ENCODE data around the gene SAMMSON. TPM values are rescaled to one million over a fixed set of nuclear protein-coding genes. Genes with fewer than 3 reads are reported as not detected.

Gene SAMMSON
- total and polyA plus RNA-seq, 2 experiments from 2014 or later = not detected

GRCh38 chr3:69986419-69986818 is 13.1 kb upstream of the SAMMSON start (continued):
- TF ChIP-seq, protein P1, sequence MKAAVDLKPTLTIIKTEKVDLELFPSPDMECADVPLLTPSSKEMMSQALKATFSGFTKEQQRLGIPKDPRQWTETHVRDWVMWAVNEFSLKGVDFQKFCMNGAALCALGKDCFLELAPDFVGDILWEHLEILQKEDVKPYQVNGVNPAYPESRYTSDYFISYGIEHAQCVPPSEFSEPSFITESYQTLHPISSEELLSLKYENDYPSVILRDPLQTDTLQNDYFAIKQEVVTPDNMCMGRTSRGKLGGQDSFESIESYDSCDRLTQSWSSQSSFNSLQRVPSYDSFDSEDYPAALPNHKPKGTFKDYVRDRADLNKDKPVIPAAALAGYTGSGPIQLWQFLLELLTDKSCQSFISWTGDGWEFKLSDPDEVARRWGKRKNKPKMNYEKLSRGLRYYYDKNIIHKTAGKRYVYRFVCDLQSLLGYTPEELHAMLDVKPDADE (IDR thresholded peaks at IDR 0.05) = no peak
- no peak for TF ChIP-seq ZNF331 (CRISPR knock-in tag; IDR thresholded peaks at IDR 0.05; ENCODE audit: low read depth)
- TF ChIP-seq EZH2 (IDR thresholded peaks at IDR 0.05; ENCODE audit: low read depth, unreplicated experiment) = no peak

DNA sequence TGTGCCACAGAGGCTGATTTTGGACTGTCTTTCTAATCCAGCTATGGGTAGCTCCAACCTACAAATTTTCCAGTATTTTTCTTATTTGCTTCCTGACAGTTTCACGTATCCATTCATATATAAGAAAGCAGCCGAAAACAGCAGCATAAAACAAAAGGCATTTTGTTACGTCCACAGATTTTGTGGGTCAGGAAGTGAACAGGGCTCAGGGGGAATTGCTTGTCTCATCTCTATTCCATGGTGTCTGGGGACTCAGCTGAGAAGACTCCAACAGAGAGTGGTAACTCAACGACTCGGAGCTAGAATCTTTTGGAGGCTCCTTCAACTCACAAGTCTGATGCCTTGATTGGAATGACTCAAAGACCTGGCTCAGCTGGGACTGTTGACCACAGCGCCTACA is 11.7 kb upstream of the SAMMSON start:
- Mint-ChIP-seq H3K4me1 (peaks cover 5% of the 10 kb centered on the region; the same call in 2 of the 3 replicates), H3K27me3 (ENCODE audit: insufficient read depth, low read depth, poor library complexity) (peaks cover 4% of the 10 kb centered on the region), H3K4me3 (no peak overlapping the region), H3K27ac (no peak overlapping the region), H3K36me3 (ENCODE audit: low read depth) (no peaks in the 10 kb centered on the region), H3K9me3 (no peaks in the 10 kb centered on the region)
- Histone ChIP-seq H3F3A (replicated peaks; ENCODE audit: low read depth) (no peaks in the 10 kb centered on the region), H3K4me2 (no peak overlapping the region), H4K20me1 (replicated peaks; ENCODE audit: insufficient read depth) (no peaks in the 10 kb centered on the region), H3K27ac (ENCODE audit: low read depth) (no peak overlapping the region), H3K36me3 (ENCODE audit: insufficient read depth) (no peaks in the 10 kb centered on the region), H3K4me1 (ENCODE audit: insufficient read depth) (no peaks in the 10 kb centered on the region; the same call in 1 of the 2 replicates), H3K4me3 (no peak overlapping the region), H3K79me2 (replicated peaks; ENCODE audit: insufficient read depth) (no peaks in the 10 kb centered on the region), H2AFZ (no peak overlapping the region), H3K9me2 (ENCODE audit: insufficient read depth) (no peaks in the 10 kb centered on the region), H3K27me3 (ENCODE audit: insufficient read depth) (0 out of 2 replicates have a peak, but pooled peaks cover 6% of the 10 kb centered on the region)
- ATAC-seq (no peak), DNase-seq (ENCODE audit: low spot score) (no peak)
- TF ChIP-seq CREB1 (CRISPR knock-in tag; IDR thresholded peaks at IDR 0.05; ENCODE audit: low read depth) (no peak), JUNB (IDR thresholded peaks at IDR 0.05; ENCODE audit: unreplicated experiment) (no peak), ZNF331 (CRISPR knock-in tag; IDR thresholded peaks at IDR 0.05; ENCODE audit: low read depth) (no peak), ZNF114 (CRISPR knock-in tag; IDR thresholded peaks at IDR 0.05) (no peak), STAT1 (IDR thresholded peaks at IDR 0.05; ENCODE audit: unreplicated experiment) (no peak), NANOG (IDR thresholded peaks at IDR 0.05; ENCODE audit: borderline replicate concordance) (no peak), EZH2phosphoT487 (IDR thresholded peaks at IDR 0.05; ENCODE audit: unreplicated experiment) (no peak)
- TF ChIP-seq, protein P2, sequence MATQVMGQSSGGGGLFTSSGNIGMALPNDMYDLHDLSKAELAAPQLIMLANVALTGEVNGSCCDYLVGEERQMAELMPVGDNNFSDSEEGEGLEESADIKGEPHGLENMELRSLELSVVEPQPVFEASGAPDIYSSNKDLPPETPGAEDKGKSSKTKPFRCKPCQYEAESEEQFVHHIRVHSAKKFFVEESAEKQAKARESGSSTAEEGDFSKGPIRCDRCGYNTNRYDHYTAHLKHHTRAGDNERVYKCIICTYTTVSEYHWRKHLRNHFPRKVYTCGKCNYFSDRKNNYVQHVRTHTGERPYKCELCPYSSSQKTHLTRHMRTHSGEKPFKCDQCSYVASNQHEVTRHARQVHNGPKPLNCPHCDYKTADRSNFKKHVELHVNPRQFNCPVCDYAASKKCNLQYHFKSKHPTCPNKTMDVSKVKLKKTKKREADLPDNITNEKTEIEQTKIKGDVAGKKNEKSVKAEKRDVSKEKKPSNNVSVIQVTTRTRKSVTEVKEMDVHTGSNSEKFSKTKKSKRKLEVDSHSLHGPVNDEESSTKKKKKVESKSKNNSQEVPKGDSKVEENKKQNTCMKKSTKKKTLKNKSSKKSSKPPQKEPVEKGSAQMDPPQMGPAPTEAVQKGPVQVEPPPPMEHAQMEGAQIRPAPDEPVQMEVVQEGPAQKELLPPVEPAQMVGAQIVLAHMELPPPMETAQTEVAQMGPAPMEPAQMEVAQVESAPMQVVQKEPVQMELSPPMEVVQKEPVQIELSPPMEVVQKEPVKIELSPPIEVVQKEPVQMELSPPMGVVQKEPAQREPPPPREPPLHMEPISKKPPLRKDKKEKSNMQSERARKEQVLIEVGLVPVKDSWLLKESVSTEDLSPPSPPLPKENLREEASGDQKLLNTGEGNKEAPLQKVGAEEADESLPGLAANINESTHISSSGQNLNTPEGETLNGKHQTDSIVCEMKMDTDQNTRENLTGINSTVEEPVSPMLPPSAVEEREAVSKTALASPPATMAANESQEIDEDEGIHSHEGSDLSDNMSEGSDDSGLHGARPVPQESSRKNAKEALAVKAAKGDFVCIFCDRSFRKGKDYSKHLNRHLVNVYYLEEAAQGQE (IDR thresholded peaks at IDR 0.05; ENCODE audit: unreplicated experiment) = no peak
- TF ChIP-seq, protein P1 (IDR thresholded peaks at IDR 0.05) = no peak

All from GM23338 (cell line).